T-helper 1 cell (primary cell): Measurements from ENCODE around the gene DPP6.

Experiments
- DNase-seq, 5 donors: peaks; one replicate each; pipeline ENCODE4 v3.0.0-alpha.2; 2012 to 2020

The DPP6 gene

DNA sequence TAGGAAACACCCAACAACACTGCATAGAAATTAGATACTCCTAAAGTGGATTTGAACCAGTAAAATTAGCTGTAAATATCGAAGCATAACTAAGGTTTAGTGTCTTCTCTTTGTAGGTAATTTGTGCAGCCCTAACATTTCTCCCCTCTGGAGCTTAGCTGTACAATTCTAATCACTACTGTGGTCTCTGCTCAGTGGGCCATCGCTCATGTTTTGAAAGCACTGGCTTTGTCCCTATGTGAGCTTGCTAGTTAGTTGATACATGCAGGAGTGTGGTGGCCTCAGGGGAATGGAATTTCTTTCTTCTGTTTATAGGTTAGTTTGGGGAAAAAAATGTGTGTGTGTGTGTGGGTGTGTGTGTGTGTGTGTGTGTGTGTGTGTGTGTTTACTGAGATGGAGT lies 373.1 kb downstream of the DPP6 start:
- DNase-seq = no peak

GRCh38 chr7:154426778-154427177 lies 374.6 kb downstream of the DPP6 start:
- DNase-seq = no peak

DNA sequence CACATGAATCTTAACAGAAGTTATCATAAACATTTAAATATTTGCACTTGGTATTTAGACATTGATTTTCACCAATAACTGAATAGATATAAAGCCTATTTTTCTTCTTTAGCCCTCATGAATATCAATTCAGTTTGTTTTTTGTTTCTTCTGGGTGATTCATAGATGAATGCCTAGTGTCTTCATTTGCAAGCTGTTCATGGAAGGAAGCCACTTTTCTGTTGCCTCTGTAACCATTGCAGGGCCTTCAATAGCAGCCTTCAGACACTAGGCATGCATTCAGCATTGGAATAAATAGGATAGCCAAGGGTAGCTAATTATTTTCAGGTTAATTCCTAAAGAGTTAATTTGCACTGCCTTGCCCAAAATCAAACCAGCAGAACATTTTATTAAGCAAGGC lies 375.3 kb downstream of the DPP6 start:
- DNase-seq = no peak

DNA sequence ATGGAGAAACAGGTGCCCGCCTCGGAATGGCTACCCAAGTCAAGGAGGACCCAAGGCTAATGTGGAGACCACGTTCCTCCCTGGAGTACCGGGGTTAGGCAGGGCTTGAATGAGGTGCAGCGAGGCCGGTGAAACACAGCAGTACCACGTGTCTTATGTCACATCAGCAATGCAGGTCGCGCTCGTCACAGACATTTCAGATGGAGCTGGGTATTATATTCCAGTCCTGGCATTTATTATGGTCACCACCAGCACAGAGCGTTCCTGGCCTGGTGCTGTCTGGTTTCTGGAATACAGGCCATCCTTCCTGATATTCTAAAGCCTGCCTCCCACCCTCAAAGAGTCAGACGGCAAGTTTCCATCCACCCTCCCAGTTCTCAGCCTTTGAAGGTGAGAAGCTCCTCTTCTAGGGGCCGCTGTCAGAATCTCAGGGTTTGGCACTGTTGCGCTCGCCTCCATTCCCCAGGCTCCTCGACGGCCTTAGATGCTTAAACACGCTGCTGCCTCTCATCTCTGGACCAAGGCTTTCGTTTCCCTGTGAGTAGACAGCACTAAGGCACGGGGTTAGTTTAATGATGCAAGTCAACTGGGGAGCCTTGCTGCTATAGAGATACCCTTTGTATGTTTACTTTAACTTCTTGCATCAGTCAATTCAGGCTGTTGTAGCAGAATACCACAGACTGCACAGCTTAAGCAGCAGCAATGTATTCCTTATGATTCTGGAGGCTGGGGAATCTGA lies 377.6 kb downstream of the DPP6 start:
- DNase-seq = no peak

- no peak for DNase-seq
Measured at GRCh38 chr7:154430640-154431039, 378.4 kb downstream of the DPP6 start.

DNA sequence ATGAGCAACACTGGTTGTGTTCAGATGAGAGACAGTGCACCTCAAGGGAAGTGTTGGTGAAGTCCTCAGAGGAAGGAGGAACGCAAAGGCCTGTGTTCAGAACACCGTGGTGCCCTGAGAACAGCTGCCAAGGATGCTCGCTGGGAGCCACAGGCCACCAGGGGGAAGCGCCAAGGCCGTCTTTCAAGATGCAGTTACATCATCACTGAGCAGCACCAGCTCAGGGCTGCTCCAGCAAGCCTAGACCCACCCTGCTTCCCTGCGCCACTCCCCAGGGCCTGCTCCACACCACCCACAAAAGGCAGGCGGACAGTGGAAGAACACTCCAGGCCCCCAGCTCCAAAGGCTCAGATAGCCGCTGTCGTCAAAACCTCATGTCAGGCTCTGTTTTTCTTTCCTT lies 378.8 kb downstream of the DPP6 start:
- no peak for DNase-seq

DNA sequence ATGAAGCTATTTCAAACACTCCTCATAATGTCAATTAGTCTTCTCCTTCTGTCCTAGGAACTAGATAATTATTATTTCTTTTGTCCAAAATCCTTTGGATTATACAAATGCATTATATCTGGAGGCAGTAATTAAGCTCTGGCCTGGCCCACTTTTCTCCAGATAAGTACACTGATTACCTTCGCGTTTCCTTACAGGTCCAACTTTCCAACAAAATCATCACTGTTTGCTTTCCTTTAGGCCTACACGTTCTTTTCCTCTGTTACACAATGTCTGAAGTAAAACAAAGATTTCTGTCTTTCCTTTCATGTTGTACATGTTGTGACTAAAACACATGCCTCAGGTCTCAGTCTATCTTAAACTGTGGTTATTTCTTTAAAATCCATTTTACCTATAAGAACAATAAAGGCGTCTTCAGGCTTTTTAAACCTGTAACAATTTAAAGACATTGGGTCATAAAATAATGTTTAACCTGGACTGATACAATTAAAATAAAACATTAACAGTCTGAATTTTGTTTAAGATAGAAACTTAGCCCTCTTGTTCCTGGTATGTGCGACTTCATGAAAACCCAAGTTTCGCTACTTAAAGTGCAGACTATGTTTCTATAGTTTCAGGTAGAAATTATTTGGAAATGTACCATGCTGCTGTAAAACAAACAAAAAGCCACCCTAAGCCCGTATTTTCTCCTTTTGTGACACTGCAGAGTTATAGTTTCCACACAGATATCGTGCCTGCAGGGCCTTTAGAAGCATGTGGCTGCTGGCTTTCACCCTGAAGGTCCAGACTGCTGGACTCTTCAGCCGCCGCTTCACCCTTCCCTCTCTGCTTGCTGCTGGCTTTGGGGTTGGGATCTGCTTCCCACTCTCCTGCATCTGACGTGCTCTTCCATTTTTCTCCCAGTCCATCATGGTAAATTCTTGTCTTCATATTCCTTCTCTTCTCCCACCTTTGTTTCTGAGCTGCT lies 381.7 kb downstream of the DPP6 start:
- no peak for DNase-seq

- DNase-seq = no peak
Measured at GRCh38 chr7:154436560-154436959, 384.4 kb downstream of the DPP6 start.

- DNase-seq = no peak
Measured at GRCh38 chr7:154437234-154437633, 385.0 kb downstream of the DPP6 start.

GRCh38 chr7:154438571-154439367 lies 386.6 kb downstream of the DPP6 start:
- no peak for DNase-seq

GRCh38 chr7:154440058-154440457 lies 387.9 kb downstream of the DPP6 start:
- DNase-seq = no peak

DNA sequence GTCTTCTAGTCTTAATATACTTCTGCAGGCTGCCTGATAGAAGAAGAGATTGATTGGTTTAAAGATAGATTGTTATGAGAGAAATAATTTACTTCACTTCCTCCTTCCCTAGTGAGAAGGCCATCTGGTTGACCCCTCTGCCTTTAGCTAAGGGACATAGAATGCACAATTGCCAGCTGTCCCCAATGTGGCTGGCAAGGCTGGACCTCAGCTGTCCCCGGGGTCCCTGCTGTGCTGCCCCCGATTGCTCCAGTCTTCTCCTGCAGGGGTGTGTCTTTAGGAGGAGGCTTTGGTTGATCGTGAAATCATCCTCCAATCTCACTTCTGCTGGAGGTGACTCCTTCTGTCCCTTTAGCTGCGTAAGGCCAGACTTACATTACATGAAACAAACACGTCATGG lies 388.5 kb downstream of the DPP6 start:
- no peak for DNase-seq

DNA sequence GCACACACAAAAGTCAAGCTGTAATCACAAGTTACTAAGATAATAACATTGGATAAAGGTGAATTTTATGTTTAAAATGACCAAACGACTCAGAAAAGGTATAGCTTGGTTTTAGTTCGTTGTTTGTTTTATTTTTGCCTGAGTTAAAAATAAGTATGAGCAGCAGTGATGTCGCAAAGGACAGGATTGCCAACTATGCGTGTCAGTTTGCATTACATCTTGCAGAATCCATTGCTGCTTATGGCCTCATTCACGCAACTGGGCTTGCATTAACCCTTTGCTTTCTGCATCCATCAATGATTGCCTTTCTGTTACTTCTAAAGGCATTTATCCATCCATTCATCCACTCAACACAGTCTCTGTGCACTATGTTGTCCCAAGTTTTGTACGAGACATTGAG lies 389.6 kb downstream of the DPP6 start:
- no peak for DNase-seq

DNA sequence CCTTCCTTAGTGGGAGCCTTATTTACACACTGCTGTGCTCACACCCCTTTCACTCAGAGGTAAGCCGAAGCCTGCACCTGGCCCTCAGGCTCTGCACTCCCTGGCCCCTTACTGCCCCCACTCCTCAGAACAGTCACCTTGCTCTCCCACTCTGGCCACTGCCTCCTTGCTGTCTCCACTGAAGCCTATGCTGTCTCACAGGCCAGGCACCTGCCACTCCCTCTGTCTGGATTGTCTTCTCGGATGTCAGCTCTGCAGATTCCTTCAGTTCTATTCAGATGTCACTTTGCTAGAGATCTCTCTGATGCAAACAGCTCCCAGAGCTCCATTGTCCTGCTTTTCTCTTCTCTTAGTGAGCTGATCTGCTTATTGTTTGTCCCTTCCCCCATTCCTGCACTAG lies 390.7 kb downstream of the DPP6 start:
- DNase-seq = no peak

DNA sequence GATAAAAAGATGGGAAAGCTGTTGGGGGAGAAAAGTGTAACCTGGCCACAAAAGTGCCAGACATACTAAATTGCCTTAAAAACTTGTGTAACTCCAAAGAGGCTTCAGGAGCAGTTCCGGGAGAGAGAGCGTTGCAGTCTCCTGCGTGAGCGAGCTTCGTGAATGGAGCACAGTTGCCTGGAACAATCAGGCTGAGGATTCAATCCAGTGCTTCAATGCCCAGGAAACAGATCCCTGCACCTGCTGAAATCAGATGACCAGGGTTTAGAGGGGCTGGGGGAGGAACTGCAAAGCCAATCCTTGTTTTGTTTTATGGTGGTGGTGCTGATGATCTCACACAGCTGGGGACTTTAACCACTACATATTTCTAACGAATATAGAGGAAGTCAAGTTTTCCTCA lies 398.3 kb downstream of the DPP6 start:
- no peak for DNase-seq

DNA sequence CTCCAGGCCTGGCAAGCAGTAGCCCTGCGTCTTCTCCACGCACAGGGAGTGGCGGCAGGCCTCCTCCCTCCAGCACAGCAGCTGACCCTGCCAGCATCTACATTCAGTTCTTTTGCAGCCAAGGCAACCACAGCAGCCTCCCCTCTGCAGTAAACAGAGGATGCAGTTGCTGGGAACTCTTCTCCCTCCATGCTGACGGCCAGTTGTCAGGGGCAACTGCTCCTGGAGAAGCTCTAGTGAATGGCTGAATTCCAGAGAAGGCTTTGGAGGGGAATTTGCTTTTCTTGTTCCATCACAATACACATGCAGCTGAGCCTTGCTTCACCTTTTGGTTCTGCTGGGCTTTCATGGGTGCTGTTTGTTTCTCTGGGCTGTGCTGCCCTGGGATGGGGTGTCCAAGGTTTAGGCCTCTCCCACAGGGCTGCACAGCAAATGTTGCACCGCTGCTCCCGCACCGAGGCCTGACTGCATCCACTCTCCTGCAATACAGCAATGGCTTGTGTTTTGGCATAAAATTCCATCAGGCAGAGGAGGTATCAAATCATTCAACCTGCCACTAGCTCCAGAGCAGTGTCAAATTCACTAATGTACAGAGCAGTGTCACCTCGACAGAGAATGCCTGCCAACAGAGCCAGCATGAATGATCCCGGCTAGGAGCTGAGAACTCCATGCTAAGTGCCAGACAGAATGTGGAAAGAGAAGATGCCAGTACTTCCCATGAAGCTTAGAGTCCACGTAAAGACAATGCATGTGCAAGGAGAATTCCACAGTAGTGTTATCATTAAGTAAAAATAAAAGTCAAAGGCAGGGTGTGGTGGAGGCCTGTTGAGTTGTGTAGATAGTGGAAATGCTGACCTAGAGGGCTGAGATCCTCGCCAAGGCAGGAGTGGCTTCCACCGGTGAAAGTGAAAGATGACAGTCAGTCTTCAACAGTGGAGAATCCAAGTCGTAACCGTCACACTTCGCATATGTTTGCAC lies 399.6 kb downstream of the DPP6 start:
- no peak for DNase-seq

- no peak for DNase-seq
Measured at GRCh38 chr7:154463794-154464193, 411.6 kb downstream of the DPP6 start.

DNA sequence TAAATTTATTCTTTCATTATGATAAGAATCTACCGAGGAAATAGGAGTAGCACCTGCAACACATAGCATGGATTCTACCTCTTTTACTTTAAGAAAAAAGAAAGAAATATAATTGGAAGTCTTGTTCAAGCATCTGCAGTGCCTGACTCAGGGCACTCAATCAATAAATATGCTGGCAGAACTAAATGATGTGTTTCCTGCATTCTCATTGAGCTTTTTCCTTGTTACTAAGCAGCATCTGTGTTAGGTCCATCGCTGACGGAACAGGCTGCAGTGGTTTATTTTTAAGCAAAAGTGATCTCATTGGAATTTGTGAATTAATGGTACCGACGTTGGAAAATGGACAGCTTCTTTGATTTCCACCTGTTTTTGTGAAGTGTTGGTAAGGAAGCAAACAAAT lies 417.5 kb downstream of the DPP6 start:
- DNase-seq = no peak

GRCh38 chr7:154472343-154472742 lies 420.1 kb downstream of the DPP6 start:
- DNase-seq = no peak

GRCh38 chr7:154473360-154473759 lies 421.2 kb downstream of the DPP6 start:
- DNase-seq = no peak

DNA sequence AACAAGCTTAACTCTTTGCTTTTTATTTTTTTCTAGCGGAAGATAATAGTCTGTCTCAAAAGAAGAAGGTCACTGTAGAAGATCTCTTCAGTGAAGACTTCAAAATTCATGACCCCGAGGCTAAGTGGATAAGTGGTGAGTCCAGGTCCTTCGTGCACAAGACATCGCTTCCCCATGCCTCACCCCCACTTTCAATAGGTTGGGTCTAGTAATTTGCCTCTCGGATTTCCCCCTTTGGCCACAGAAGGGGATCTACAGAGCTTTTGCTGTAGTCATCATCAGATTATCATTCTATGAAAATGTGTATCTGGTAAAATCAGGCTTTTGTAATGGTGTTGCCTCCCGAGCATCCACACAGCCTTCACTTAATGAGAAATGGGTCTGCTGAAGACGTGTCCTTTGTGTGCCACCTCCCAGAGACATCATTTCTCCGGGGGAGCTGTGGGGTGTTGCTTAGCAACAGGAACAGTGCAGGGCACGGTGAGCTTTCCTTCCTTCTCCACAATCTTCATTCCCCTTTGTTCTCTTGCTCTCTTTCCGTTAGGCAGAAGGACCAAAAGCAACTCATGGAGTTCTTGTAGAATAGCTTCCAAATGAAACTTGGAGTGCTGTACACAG lies 422.8 kb downstream of the DPP6 start:
- no peak for DNase-seq

DNA sequence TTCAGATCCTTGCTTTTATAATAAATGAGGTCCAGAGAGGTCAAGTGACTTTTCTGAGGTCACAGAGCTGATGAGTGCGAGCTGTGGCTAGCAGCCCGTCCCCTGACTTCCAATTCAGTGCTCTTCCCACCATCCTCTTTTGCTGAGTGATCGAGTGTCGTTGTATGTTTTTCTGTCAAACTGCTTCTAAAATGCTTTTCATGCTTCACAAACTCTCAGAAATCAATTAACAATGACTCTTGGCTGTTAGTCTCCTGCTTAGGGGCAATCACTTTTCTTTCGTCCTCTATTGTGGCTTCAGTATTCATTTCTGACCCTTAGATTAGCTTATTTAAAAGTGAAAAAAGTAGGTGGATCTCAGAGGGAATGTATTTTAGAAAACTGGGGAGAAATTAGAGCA lies 423.7 kb downstream of the DPP6 start:
- DNase-seq = no peak
